Chondrocyte (in vitro differentiated cells): ENCODE measurements around the gene LGALS3BP. TPM values are rescaled to one million over a fixed set of nuclear protein-coding genes. Genes with fewer than 3 reads are reported as not detected.
"Not testable (repeated sequence)": the region's sequence is repeated elsewhere in the genome, so short reads cannot be mapped to it uniquely, and the experiment has no call there.

Experiments
- DNase-seq: peaks from one replicate; pipeline ENCODE4 v3.0.0; 2021; ENCODE audit warnings: mixed read lengths, low spot score
- H3K27ac Mint-ChIP-seq: one replicate; pipeline ENCODE4 v1.8.0; 2021; ENCODE audit warnings: mild to moderate bottlenecking, moderate library complexity, mixed read lengths; ENCODE audit not compliant: unreplicated experiment
- H3K27me3 Mint-ChIP-seq: 2 replicates; pipeline ENCODE4 v1.8.0; 2021; ENCODE audit warnings: low read depth, mixed read lengths
- H3K36me3 Mint-ChIP-seq: 2 replicates; pipeline ENCODE4 v1.8.0; 2021; ENCODE audit warnings: low read depth, mixed read lengths
- H3K4me1 Mint-ChIP-seq: 2 replicates; pipeline ENCODE4 v1.8.0; 2021; ENCODE audit warnings: low read depth, mild to moderate bottlenecking, mixed read lengths
- H3K4me3 Mint-ChIP-seq: one replicate; pipeline ENCODE4 v1.8.0; 2021; ENCODE audit warnings: mild to moderate bottlenecking, moderate library complexity, mixed read lengths; ENCODE audit not compliant: unreplicated experiment
- H3K9me3 Mint-ChIP-seq: 2 replicates; pipeline ENCODE4 v1.8.0; 2021; ENCODE audit warnings: low read depth, mixed read lengths
- CTCF ChIP-seq: fragments of 200-600 bp; sonication (generic); IDR thresholded peaks from 2 replicates; pipeline ENCODE4 v1.5.0; 2021; ENCODE audit warnings: antibody characterized with exemption, mild to moderate bottlenecking, moderate library complexity
- total RNA-seq: library from RNA; stranded (reverse); gene quantifications from 3 replicates; pipeline ENCODE4 v1.2.1, GENCODE V29; 2021

The LGALS3BP gene
- total RNA-seq, 1 donor from 2014 or later: 127 TPM

DNA sequence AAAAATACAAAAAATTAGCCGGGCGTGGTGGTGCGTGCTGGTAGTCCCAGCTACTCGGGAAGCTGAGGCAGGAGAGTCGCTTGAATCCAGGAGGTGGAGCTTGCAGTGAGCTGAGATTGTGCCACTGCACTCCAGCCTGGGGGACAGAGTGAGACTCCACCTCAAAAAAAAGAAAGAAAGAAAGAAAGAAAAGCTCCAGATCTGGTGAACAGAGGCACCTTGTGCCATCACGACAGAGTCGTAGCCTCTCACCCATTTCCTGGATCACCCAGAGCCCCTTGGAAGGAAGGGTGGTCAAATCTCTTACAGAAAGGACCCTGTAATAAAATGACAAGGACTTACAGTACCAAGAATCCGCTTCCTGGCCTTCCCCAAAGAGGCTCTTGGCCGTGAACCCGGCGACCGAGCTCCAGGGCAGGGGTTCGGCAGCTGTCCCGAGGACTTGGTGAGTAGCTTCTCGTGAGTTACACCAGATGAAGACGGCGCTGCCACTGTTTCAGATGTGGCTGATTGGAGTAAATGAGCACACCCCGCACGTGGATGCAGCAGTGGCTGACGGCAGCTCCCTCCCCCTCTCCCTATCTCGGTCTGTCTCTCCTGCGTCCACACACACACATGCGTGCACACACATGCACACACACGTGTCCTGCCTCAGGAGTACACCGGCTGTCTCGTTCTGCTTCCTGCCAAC lies 13.5 kb downstream of the LGALS3BP start:
- H3K4me3 Mint-ChIP-seq: no peak overlapping the region
- H3K36me3 Mint-ChIP-seq: peaks cover 2% of the 10 kb centered on the region
- DNase-seq: no peak
- peaks cover 7% of the 10 kb centered on the region for H3K4me1 Mint-ChIP-seq
- H3K9me3 Mint-ChIP-seq: no peaks in the 10 kb centered on the region
- no peak overlapping the region for H3K27ac Mint-ChIP-seq
- no peak for TF ChIP-seq CTCF
- no peaks in the 10 kb centered on the region for H3K27me3 Mint-ChIP-seq

- no peak for DNase-seq
- H3K4me3 Mint-ChIP-seq: no peak overlapping the region
- TF ChIP-seq CTCF: no peak
- peaks cover 2% of the 10 kb centered on the region for H3K36me3 Mint-ChIP-seq
- no peak overlapping the region for H3K27ac Mint-ChIP-seq
- peaks cover 8% of the 10 kb centered on the region for H3K4me1 Mint-ChIP-seq
- no peaks in the 10 kb centered on the region for H3K9me3 Mint-ChIP-seq
- no peaks in the 10 kb centered on the region for H3K27me3 Mint-ChIP-seq
Observed at GRCh38 chr17:78965491-78965924, 14.2 kb downstream of the LGALS3BP start.

GRCh38 chr17:78963378-78963777 lies 16.3 kb downstream of the LGALS3BP start:
- DNase-seq: no peak
- H3K4me3 Mint-ChIP-seq: no peak overlapping the region
- H3K9me3 Mint-ChIP-seq: no peaks in the 10 kb centered on the region
- H3K36me3 Mint-ChIP-seq: no peaks in the 10 kb centered on the region
- no peak overlapping the region for H3K27ac Mint-ChIP-seq
- no peaks in the 10 kb centered on the region for H3K27me3 Mint-ChIP-seq
- TF ChIP-seq CTCF: no peak
- H3K4me1 Mint-ChIP-seq: peaks cover 13% of the 10 kb centered on the region

DNA sequence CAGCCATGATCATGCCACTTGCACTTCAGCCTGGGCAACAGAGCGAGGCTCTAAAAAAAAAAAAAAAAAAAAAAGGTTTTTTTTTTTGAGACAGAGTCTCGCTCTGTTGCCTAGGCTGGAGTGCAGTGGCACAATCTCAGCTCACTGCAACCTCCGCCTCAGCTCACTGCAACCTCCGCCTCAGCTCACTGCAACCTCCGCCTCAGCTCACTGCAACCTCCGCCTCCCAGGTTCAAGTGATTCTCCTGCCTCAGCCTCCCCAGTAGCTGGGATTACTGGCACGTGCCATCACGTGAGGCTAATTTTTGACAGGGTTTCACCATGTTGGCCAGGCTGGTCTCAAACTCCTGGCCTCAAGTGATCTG lies 16.8 kb downstream of the LGALS3BP start:
- H3K27me3 Mint-ChIP-seq, H3K4me3 Mint-ChIP-seq, DNase-seq, H3K36me3 Mint-ChIP-seq, H3K9me3 Mint-ChIP-seq, H3K27ac Mint-ChIP-seq: not testable (repeated sequence)
- H3K4me1 Mint-ChIP-seq: peaks cover 13% of the 10 kb centered on the region

- H3K27ac Mint-ChIP-seq: no peak overlapping the region
- TF ChIP-seq CTCF: no peak
- H3K9me3 Mint-ChIP-seq: no peaks in the 10 kb centered on the region
- no peaks in the 10 kb centered on the region for H3K27me3 Mint-ChIP-seq
- H3K36me3 Mint-ChIP-seq: no peaks in the 10 kb centered on the region
- peaks cover 13% of the 10 kb centered on the region for H3K4me1 Mint-ChIP-seq
- no peak overlapping the region for H3K4me3 Mint-ChIP-seq
- DNase-seq: no peak
Observed at GRCh38 chr17:78962345-78962983, 17.3 kb downstream of the LGALS3BP start.

GRCh38 chr17:78961571-78961970 lies 18.2 kb downstream of the LGALS3BP start:
- peaks cover 18% of the 10 kb centered on the region for H3K4me1 Mint-ChIP-seq
- DNase-seq: no peak
- no peak for TF ChIP-seq CTCF
- no peaks in the 10 kb centered on the region for H3K27me3 Mint-ChIP-seq
- H3K4me3 Mint-ChIP-seq: no peak overlapping the region
- H3K9me3 Mint-ChIP-seq: no peaks in the 10 kb centered on the region
- no peaks in the 10 kb centered on the region for H3K36me3 Mint-ChIP-seq
- no peak overlapping the region for H3K27ac Mint-ChIP-seq
